Left hindlimb (tissue), 1 donor: Measurements from ENCODE around the gene PDZRN3.
"Not testable (repeated sequence)": the region's sequence is repeated elsewhere in the genome, so short reads cannot be mapped to it uniquely, and the experiment has no call there.

Source experiments
- DNase-seq: peaks from one replicate; pipeline ENCODE4 v3.0.0-alpha.2; 2018

The PDZRN3 gene

GRCh38 chr3:73484656-73485248, 140.0 kb downstream of the PDZRN3 start:
- no peak for DNase-seq

GRCh38 chr3:73481888-73482287, 142.9 kb downstream of the PDZRN3 start:
- DNase-seq: no peak

DNA sequence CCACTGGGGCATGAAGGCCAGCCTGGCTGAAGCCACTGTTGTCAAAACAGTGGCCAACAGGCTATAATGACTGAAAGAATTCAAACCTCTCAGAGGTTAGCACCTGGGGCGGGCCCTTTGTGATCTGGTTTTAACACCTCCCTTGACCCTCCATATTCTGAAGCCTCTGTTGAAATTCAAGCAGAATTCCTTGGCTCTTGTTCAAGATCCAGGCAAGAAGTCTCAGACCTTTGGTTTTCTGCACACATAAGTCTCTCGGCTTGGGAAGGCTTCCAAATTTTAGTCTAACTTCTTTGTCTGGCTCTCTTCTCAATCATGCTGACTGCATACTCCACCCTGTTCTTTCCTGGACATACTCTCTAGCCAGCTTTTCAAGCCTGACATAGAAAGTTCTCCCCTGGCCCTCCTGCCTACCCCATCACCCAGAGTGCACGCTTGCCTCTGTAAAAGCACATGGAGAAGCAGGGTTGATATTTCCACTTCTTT, 144.5 kb downstream of the PDZRN3 start:
- no peak for DNase-seq

DNA sequence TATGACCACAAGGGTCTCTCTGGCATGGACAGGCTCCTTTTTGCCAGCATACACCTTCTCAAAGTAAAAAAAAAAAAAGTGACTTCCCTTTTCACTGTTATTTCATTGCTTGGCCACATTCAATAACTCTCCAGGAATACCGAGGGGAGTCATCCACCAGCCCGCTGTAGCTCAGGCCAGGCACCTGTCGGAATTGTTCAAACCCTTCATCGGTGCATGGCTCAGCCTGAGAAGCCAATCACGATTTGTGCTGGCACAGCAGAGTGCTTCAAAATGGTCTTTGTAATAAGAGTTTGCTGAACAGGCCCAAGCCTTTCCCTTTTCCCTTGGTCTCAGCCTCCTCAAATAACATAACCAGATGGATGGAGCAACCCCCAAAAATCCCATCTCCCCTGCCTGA, 145.4 kb downstream of the PDZRN3 start:
- no peak for DNase-seq

GRCh38 chr3:73478858-73479257, 145.9 kb downstream of the PDZRN3 start:
- DNase-seq: no peak

- no peak for DNase-seq
Observed at GRCh38 chr3:73475717-73476116, 149.0 kb downstream of the PDZRN3 start.

GRCh38 chr3:73475175-73475574, 149.6 kb downstream of the PDZRN3 start:
- no peak for DNase-seq

GRCh38 chr3:73474619-73475018, 150.1 kb downstream of the PDZRN3 start:
- no peak for DNase-seq

GRCh38 chr3:73473898-73474416, 150.8 kb downstream of the PDZRN3 start:
- no peak for DNase-seq

GRCh38 chr3:73473181-73473897, 151.4 kb downstream of the PDZRN3 start:
- no peak for DNase-seq

DNA sequence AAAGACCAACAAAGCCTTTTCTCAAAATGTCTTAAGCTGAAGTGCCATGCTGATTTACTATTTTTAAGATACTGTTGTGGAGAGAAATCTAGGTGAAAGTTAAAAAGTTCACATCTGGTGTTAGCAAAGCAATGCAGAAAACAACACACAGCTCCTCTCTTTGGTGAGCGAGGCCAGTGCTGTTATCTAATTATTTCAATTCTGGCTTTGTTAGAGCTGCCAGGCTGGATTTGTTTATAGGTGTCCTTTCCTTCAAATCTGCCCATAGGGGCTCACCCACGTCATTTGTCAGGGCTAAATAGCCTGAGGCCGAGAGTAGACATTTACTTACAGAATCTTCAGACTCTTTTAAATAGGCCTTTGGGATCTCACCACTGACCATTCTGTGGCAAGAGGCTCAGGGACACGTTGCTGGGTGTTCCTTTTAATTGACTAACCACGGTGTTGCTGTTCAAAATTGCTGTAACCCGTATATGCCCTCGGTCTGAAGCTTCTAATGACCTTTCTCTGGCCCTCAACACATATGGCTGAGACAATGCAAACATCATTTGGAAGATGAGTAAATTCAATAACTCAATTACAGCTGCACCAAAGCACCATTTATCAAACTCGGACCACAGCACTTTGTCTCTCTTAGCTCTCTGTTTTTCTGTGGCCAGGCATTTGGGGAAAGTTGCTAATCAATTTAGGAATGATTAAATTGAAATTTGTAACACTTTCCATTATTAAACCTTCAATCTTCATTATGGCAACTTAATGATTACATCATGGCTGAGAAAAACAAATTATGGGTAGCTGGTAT, 152.6 kb downstream of the PDZRN3 start:
- no peak for DNase-seq

- no peak for DNase-seq
Observed at GRCh38 chr3:73470860-73471259, 153.9 kb downstream of the PDZRN3 start.

GRCh38 chr3:73469331-73469730, 155.4 kb downstream of the PDZRN3 start:
- DNase-seq: no peak

DNA sequence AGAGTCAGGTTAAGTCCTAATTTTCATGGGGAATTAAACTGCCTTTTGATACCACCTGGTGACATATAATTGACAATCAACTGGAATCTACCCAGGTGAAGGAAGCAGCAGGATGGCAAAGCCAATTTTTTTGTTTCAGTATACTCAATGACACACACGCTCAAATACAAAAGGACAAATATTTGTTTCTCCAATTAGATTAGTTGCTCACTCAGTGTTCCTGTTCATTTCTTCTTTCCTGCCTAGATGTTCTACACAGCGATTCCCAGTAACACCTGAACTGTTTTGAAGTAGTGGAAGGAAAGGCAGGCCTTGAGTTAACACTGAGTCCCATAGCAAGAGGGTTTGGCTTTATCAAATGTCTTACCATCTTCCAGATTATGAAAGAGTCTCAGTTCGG, 157.5 kb downstream of the PDZRN3 start:
- DNase-seq: no peak

GRCh38 chr3:73465926-73466325, 158.8 kb downstream of the PDZRN3 start:
- no peak for DNase-seq

DNA sequence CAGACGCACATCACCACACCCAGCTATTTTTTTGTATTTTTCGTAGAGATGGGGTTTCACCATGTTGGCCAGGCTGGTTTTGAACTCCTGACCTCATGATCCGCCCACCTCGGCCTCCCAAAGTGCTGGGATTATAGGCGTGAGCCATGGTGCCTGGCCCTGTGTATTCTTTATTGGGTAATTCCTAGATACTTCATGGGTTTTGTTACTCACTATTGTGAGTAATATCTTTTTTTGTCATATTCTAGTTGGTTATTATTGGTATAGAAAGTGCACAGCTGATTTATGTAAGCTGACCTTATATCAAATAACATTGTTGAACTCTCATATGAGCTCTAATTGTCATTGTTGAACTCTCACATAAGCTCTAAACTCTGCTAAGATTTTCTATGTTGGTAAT, 160.6 kb downstream of the PDZRN3 start:
- not testable (repeated sequence) for DNase-seq

DNA sequence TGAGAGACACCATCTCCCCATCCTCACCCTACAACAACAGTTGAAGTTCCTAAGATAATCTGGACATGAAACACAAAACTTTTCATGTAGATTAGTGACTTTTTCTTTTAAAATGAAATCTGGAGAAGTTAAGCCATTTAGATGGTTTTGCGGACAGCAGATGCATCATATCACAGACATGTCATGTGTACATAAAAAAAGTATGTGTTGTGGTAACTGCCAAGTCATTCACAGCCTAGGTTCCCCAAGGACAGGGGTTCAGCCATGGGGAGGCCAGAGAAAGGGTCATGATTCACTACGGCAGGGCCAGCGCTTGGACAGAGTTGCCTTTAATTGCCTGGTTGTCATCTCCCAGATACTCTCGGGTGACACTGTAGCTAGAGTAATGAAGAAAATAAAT, 163.2 kb downstream of the PDZRN3 start:
- DNase-seq: no peak

DNA sequence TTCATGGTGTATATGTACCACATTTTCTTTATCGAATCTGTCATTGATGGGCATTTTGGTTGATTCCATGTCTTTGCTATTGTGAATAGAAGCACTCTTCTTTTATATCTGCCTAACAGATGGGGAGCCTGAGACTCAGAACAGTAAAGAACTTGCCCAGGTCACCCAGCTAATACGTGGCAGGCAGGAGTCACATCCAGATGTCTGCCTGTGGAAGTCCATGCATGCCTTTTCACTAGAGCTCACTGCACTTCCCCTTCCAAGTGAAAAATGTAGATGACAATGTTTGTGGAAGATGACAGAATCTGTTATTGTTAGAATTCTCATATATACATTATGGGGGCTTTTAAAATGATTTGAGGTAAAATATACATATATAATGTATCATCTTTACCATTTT, 165.0 kb downstream of the PDZRN3 start:
- no peak for DNase-seq

GRCh38 chr3:73453666-73454065, 171.1 kb downstream of the PDZRN3 start:
- no peak for DNase-seq

GRCh38 chr3:73452729-73453128, 172.0 kb downstream of the PDZRN3 start:
- no peak for DNase-seq

GRCh38 chr3:73451301-73451944, 173.3 kb downstream of the PDZRN3 start:
- no peak for DNase-seq

- no peak for DNase-seq
Observed at GRCh38 chr3:73449774-73450173, 175.0 kb downstream of the PDZRN3 start.

- no peak for DNase-seq
Observed at GRCh38 chr3:73448761-73449301, 175.9 kb downstream of the PDZRN3 start.
